Putamen (tissue), 1 donor: ENCODE results near the gene ARRB2.

Experiments used
- DNase-seq: peaks from one replicate; pipeline ENCODE4 v3.0.0-alpha.2; 2016; ENCODE audit warnings: low spot score

Gene ARRB2

GRCh38 chr17:4759776-4760236, 49.4 kb downstream of the ARRB2 start:
- no peak for DNase-seq

- DNase-seq = peak; percentile 23
Observed at GRCh38 chr17:4764595-4764994, 54.2 kb downstream of the ARRB2 start.

GRCh38 chr17:4766201-4766600, 55.8 kb downstream of the ARRB2 start:
- DNase-seq = no peak

- no peak for DNase-seq
Observed at GRCh38 chr17:4766723-4767122, 56.3 kb downstream of the ARRB2 start.

GRCh38 chr17:4768298-4768697, 57.9 kb downstream of the ARRB2 start:
- DNase-seq = no peak

- no peak for DNase-seq
Observed at GRCh38 chr17:4769628-4770027, 59.2 kb downstream of the ARRB2 start.
